Measurements from ENCODE around the gene SPOCK2.

Gene SPOCK2

GRCh38 chr10:72045586-72045985, 42.8 kb downstream of the SPOCK2 start:
- H2AFZ ChIP-seq (ENCODE audit: low read depth, low read length): no peak overlapping the region
- no peaks in the 10 kb centered on the region for H3K27me3 ChIP-seq (ENCODE audit: low read depth, low read length)
- no peak for TF ChIP-seq EZH2phosphoT487 (IDR thresholded peaks at IDR 0.05; ENCODE audit: low read depth)
- no peak for TF ChIP-seq CTCF (IDR thresholded peaks at IDR 0.05; ENCODE audit: low read depth, low read length)
- H3K27ac ChIP-seq (ENCODE audit: low read length): no peak overlapping the region
- no peaks in the 10 kb centered on the region for H3K9me3 ChIP-seq (ENCODE audit: insufficient read depth, low read length)
- H3K4me1 ChIP-seq (ENCODE audit: low read length): no peaks in the 10 kb centered on the region
- H3K4me2 ChIP-seq (ENCODE audit: low read length): no peak overlapping the region
- H3K9ac ChIP-seq (ENCODE audit: low read length): no peak overlapping the region
- no peaks in the 10 kb centered on the region for H3K36me3 ChIP-seq (replicated peaks; ENCODE audit: low read depth, low read length)
- H3K79me2 ChIP-seq (ENCODE audit: low read length): no peaks in the 10 kb centered on the region
- no peak overlapping the region for H3K4me3 ChIP-seq (ENCODE audit: low read length)
- H4K20me1 ChIP-seq (ENCODE audit: insufficient read depth, low read length): no peaks in the 10 kb centered on the region

GRCh38 chr10:72044417-72045041, 43.8 kb downstream of the SPOCK2 start:
- Histone ChIP-seq H3K36me3 (replicated peaks; ENCODE audit: low read depth, low read length) (no peaks in the 10 kb centered on the region), H3K27me3 (ENCODE audit: low read depth, low read length) (no peaks in the 10 kb centered on the region), H3K9ac (ENCODE audit: low read length) (no peak overlapping the region), H3K4me2 (ENCODE audit: low read length) (no peak overlapping the region), H3K4me3 (ENCODE audit: low read length) (no peak overlapping the region), H2AFZ (ENCODE audit: low read depth, low read length) (no peak overlapping the region), H3K79me2 (ENCODE audit: low read length) (no peaks in the 10 kb centered on the region), H3K4me1 (ENCODE audit: low read length) (no peaks in the 10 kb centered on the region), H3K9me3 (ENCODE audit: insufficient read depth, low read length) (no peaks in the 10 kb centered on the region), H4K20me1 (ENCODE audit: insufficient read depth, low read length) (no peaks in the 10 kb centered on the region), H3K27ac (ENCODE audit: low read length) (no peak overlapping the region)
- no peak for TF ChIP-seq CTCF (IDR thresholded peaks at IDR 0.05; ENCODE audit: low read depth, low read length)
- TF ChIP-seq EZH2phosphoT487 (IDR thresholded peaks at IDR 0.05; ENCODE audit: low read depth): no peak

GRCh38 chr10:72043016-72043834, 45.1 kb downstream of the SPOCK2 start:
- Histone ChIP-seq H3K4me3 (ENCODE audit: low read length) (no peak overlapping the region), H3K9ac (ENCODE audit: low read length) (no peak overlapping the region), H3K79me2 (ENCODE audit: low read length) (no peaks in the 10 kb centered on the region), H3K4me2 (ENCODE audit: low read length) (no peak overlapping the region), H3K27me3 (ENCODE audit: low read depth, low read length) (no peaks in the 10 kb centered on the region), H4K20me1 (ENCODE audit: insufficient read depth, low read length) (no peaks in the 10 kb centered on the region), H3K4me1 (ENCODE audit: low read length) (no peaks in the 10 kb centered on the region), H2AFZ (ENCODE audit: low read depth, low read length) (no peak overlapping the region), H3K27ac (ENCODE audit: low read length) (no peak overlapping the region), H3K9me3 (ENCODE audit: insufficient read depth, low read length) (no peaks in the 10 kb centered on the region), H3K36me3 (replicated peaks; ENCODE audit: low read depth, low read length) (no peaks in the 10 kb centered on the region)
- no peak for TF ChIP-seq CTCF (IDR thresholded peaks at IDR 0.05; ENCODE audit: low read depth, low read length)

GRCh38 chr10:72041491-72041890, 46.9 kb downstream of the SPOCK2 start:
- no peak overlapping the region for H3K9ac ChIP-seq (ENCODE audit: low read length)
- no peak overlapping the region for H3K27ac ChIP-seq (ENCODE audit: low read length)
- H4K20me1 ChIP-seq (ENCODE audit: insufficient read depth, low read length): no peaks in the 10 kb centered on the region
- no peak overlapping the region for H3K4me3 ChIP-seq (ENCODE audit: low read length)
- H2AFZ ChIP-seq (ENCODE audit: low read depth, low read length): no peak overlapping the region
- no peak overlapping the region for H3K4me2 ChIP-seq (ENCODE audit: low read length)
- no peaks in the 10 kb centered on the region for H3K9me3 ChIP-seq (ENCODE audit: insufficient read depth, low read length)
- TF ChIP-seq EZH2phosphoT487 (IDR thresholded peaks at IDR 0.05; ENCODE audit: low read depth): no peak
- no peak for TF ChIP-seq CTCF (IDR thresholded peaks at IDR 0.05; ENCODE audit: low read depth, low read length)
- no peaks in the 10 kb centered on the region for H3K4me1 ChIP-seq (ENCODE audit: low read length)
- H3K36me3 ChIP-seq (replicated peaks; ENCODE audit: low read depth, low read length): no peaks in the 10 kb centered on the region
- H3K79me2 ChIP-seq (ENCODE audit: low read length): no peaks in the 10 kb centered on the region
- H3K27me3 ChIP-seq (ENCODE audit: low read depth, low read length): no peaks in the 10 kb centered on the region

Data from OCI-LY3 (cell line).